IMR-90 (cell line): ENCODE data around the gene GRIN2D. TPM values are rescaled to one million over a fixed set of nuclear protein-coding genes. Genes with fewer than 3 reads are reported as not detected.

ENCODE experiments used
- ATAC-seq: fragments of 200-7000 bp; cut with Tn5 transposase; 2 replicates; pipeline ENCODE4 v1.9.1; 2020; ENCODE audit warnings: low read depth, mild to moderate bottlenecking, moderate library complexity
- BruUV-seq: library from RNA; stranded (reverse); fragments of 400-500 nt; replicated peaks from 2 replicates; lab custom pipeline; 2021; lab: Mats Ljungman, UMichigan
- CTCF ChIA-PET: fragments of 300-600 bp; formaldehyde crosslinking; extraction: SDS; loops from one replicate; lab custom pipeline; 2021; ENCODE audit warnings: antibody characterized with exemption; lab: Yijun Ruan, JAX
- POLR2A ChIA-PET: fragments of 300-600 bp; sonication (Branson Sonifier 250); formaldehyde crosslinking; loops from one replicate; lab custom pipeline; 2022; ENCODE audit warnings: antibody characterized with exemption; ENCODE audit not compliant: unreplicated experiment; lab: Charles Lee
- DNase-seq: peaks from one replicate; pipeline ENCODE4 v3.0.0; 2013
- H2AFZ ChIP-seq: replicated peaks from 2 replicates; pipeline ENCODE3; 2013; ENCODE audit warnings: low read length, mild to moderate bottlenecking; ENCODE audit not compliant: poor library complexity
- H2AK5ac ChIP-seq: 2 replicates; pipeline ENCODE4 v1.6.1; 2013; ENCODE audit warnings: low read depth, low read length, inconsistent platforms
- H2AK9ac ChIP-seq: replicated peaks from 2 replicates; pipeline ENCODE3; 2013; ENCODE audit warnings: mild to moderate bottlenecking, low read depth, low read length, moderate library complexity; ENCODE audit not compliant: poor library complexity
- H2BK120ac ChIP-seq: 2 replicates; pipeline ENCODE4 v1.6.1; 2013; ENCODE audit warnings: low read depth, low read length, inconsistent platforms
- H2BK15ac ChIP-seq: 3 replicates; pipeline ENCODE4 v1.6.1; 2013; ENCODE audit warnings: low read depth, low read length, inconsistent platforms
- H2BK20ac ChIP-seq: 2 replicates; pipeline ENCODE4 v1.6.1; 2013; ENCODE audit warnings: low read depth, mild to moderate bottlenecking, inconsistent platforms, low read length, moderate library complexity
- H2BK5ac ChIP-seq: 2 replicates; pipeline ENCODE4 v1.6.1; 2013; ENCODE audit warnings: mild to moderate bottlenecking, low read depth, low read length, inconsistent platforms; ENCODE audit not compliant: poor library complexity, severe bottlenecking
- H3K14ac ChIP-seq: replicated peaks from 2 replicates; pipeline ENCODE4 v1.6.1; 2013; ENCODE audit warnings: low read depth, low read length, inconsistent platforms
- H3K18ac ChIP-seq: 2 replicates; pipeline ENCODE4 v1.6.1; 2013; ENCODE audit warnings: low read depth, low read length, control low read depth
- H3K23ac ChIP-seq: 2 replicates; pipeline ENCODE4 v1.6.1; 2013; ENCODE audit warnings: low read depth, low read length, inconsistent platforms
- H3K27ac ChIP-seq: 2 replicates; pipeline ENCODE4 v1.5.1; 2013; ENCODE audit warnings: mild to moderate bottlenecking, control low read depth, low read length; ENCODE audit not compliant: insufficient read depth
- H3K27me3 ChIP-seq: 2 replicates; pipeline ENCODE4 v1.6.1; 2013; ENCODE audit warnings: low read length; ENCODE audit not compliant: control insufficient read depth, insufficient read depth
- H3K36me3 ChIP-seq: 2 replicates; pipeline ENCODE4 v1.6.1; 2013; ENCODE audit warnings: low read length, mixed read lengths; ENCODE audit not compliant: control insufficient read depth, insufficient read depth
- H3K4ac ChIP-seq: 2 replicates; pipeline ENCODE4 v1.6.1; 2013; ENCODE audit warnings: low read depth, low read length, inconsistent platforms
- H3K4me1 ChIP-seq: 2 replicates; pipeline ENCODE4 v1.6.1; 2013; ENCODE audit warnings: low read length, mixed read lengths; ENCODE audit not compliant: control insufficient read depth, insufficient read depth
- H3K4me2 ChIP-seq: 2 replicates; pipeline ENCODE4 v1.6.1; 2013; ENCODE audit warnings: low read depth, mild to moderate bottlenecking, control low read depth, low read length, moderate library complexity
- H3K4me3 ChIP-seq: 2 replicates; pipeline ENCODE4 v1.5.1; 2013; ENCODE audit warnings: low read depth, mild to moderate bottlenecking, control low read depth, low read length, moderate library complexity; ENCODE audit not compliant: insufficient read depth
- H3K56ac ChIP-seq: 2 replicates; pipeline ENCODE4 v1.6.1; 2013; ENCODE audit warnings: low read length, inconsistent platforms; ENCODE audit not compliant: insufficient read depth; ENCODE audit errors: extremely low read depth
- H3K79me1 ChIP-seq, 2 experiments: 2 replicates each; pipeline ENCODE4 v1.6.1; 2013; ENCODE audit warnings: low read length in 2 of 2, inconsistent platforms in 1 of 2, low read depth in 1 of 2
- H3K9ac ChIP-seq: 2 replicates; pipeline ENCODE4 v1.6.1; 2013; ENCODE audit warnings: low read depth, low read length, control low read depth
- H3K9me1 ChIP-seq: 2 replicates; pipeline ENCODE4 v1.6.1; 2013; ENCODE audit warnings: low read length, inconsistent platforms; ENCODE audit not compliant: insufficient read depth
- H3K9me3 ChIP-seq: 2 replicates; pipeline ENCODE4 v1.6.1; 2013; ENCODE audit warnings: low read length; ENCODE audit not compliant: control insufficient read depth, insufficient read depth
- H4K20me1 ChIP-seq: 2 replicates; pipeline ENCODE4 v1.6.1; 2013; ENCODE audit warnings: low read length, inconsistent platforms; ENCODE audit not compliant: insufficient read depth
- H4K5ac ChIP-seq: 2 replicates; pipeline ENCODE4 v1.6.1; 2013; ENCODE audit warnings: mild to moderate bottlenecking, low read depth, low read length, control low read depth
- H4K8ac ChIP-seq, 2 experiments: 2 replicates each; pipeline ENCODE4 v1.6.1; 2013; ENCODE audit warnings: low read depth in 2 of 2, low read length in 2 of 2, control low read depth in 1 of 2, inconsistent platforms in 1 of 2
- H4K91ac ChIP-seq: 2 replicates; pipeline ENCODE4 v1.6.1; 2013; ENCODE audit warnings: low read depth, low read length, inconsistent platforms; ENCODE audit not compliant: insufficient read depth
- BHLHE40 ChIP-seq: fragments of 150-350 bp; IDR thresholded peaks from 2 replicates; pipeline ENCODE4 v1.6.1; 2016; ENCODE audit warnings: mild to moderate bottlenecking, low read depth, low read length
- CEBPB ChIP-seq: IDR thresholded peaks from 2 replicates; pipeline ENCODE4 v1.6.1; 2012; ENCODE audit warnings: low read depth, low read length, improper control_type of control experiment
- CHD1 ChIP-seq: IDR thresholded peaks from 2 replicates; pipeline ENCODE4 v1.6.1; 2012; ENCODE audit warnings: low read depth, low read length, improper control_type of control experiment
- CTCF ChIP-seq: conservative IDR thresholded peaks from 2 replicates; pipeline ENCODE4 v1.5.1; 2012; ENCODE audit warnings: mild to moderate bottlenecking, low read depth, low read length, improper control_type of control experiment
- FOS ChIP-seq: fragments of 150-350 bp; IDR thresholded peaks from 2 replicates; pipeline ENCODE4 v1.6.1; 2016; ENCODE audit warnings: low read depth, low read length
- MAFK ChIP-seq: IDR thresholded peaks from 2 replicates; pipeline ENCODE4 v1.6.1; 2012; ENCODE audit warnings: low read depth, low read length, improper control_type of control experiment
- MXI1 ChIP-seq: IDR thresholded peaks from 2 replicates; pipeline ENCODE4 v1.6.1; 2012; ENCODE audit warnings: low read depth, mild to moderate bottlenecking, low read length, moderate library complexity, borderline replicate concordance
- POLR2A ChIP-seq: IDR thresholded peaks from 2 replicates; pipeline ENCODE4 v1.6.1; 2012; ENCODE audit warnings: mild to moderate bottlenecking, low read depth, low read length
- RAD21 ChIP-seq: IDR thresholded peaks from 2 replicates; pipeline ENCODE4 v1.6.1; 2012; ENCODE audit warnings: low read length, improper control_type of control experiment
- RCOR1 ChIP-seq: IDR thresholded peaks from 2 replicates; pipeline ENCODE4 v1.6.1; 2012; ENCODE audit warnings: mild to moderate bottlenecking, low read length, improper control_type of control experiment; ENCODE audit not compliant: insufficient replicate concordance
- RFX5 ChIP-seq: IDR thresholded peaks from 2 replicates; pipeline ENCODE4 v1.8.0; 2012; ENCODE audit warnings: low read depth, mild to moderate bottlenecking, low read length, moderate library complexity
- SMC3 ChIP-seq: fragments of 150-350 bp; IDR thresholded peaks from 2 replicates; pipeline ENCODE4 v1.6.1; 2016; ENCODE audit warnings: low read depth, mild to moderate bottlenecking, antibody characterized with exemption, low read length, moderate library complexity
- WGBS, 2 experiments: methylation state at CpG; one replicate each; pipeline versions ENCODE4 v1.1.5 to v1.1.7; 2013; ENCODE audit warnings: missing lambda C conversion rate in 2 of 2; ENCODE audit not compliant: insufficient read length in 1 of 2; ENCODE audit errors: extremely low coverage in 2 of 2; 5-methylcytosine and 5-hydroxymethylcytosine counted together
- dilution Hi-C: fragments of 300-500 bp; cut with HindIII; formaldehyde crosslinking; loops from one replicate; pipeline ENCODE4 v1.14.3; 2018; ENCODE audit warnings: low sequenced_read_pairs; ENCODE audit not compliant: unreplicated experiment
- in situ Hi-C: fragments of 300-500 bp; cut with MboI; formaldehyde crosslinking; loops from 3 replicates; pipeline ENCODE4 v1.14.3; 2019; ENCODE audit warnings: low sequenced_read_pairs, inconsistent platforms, mixed read lengths
- intact Hi-C: fragments of 100-400 bp; cut with micrococcal nuclease; formaldehyde crosslinking; loops from 2 replicates; pipeline ENCODE4 v1.10.0; 2022
- polyA plus RNA-seq, 3 experiments: library from polyadenylated mRNA; depleted of rRNA; stranded (reverse); fragments of >200 nt; gene quantifications; 2 replicates each; pipeline ENCODE4 v1.2.3, GENCODE V29; 2012; ENCODE audit warnings: low replicate concordance in 1 of 3
- total RNA-seq: library from RNA; depleted of rRNA; stranded (reverse); fragments of >200 nt; gene quantifications from 2 replicates; pipeline ENCODE4 v1.2.3, GENCODE V29; 2012

The GRIN2D gene
- total and polyA plus RNA-seq, 2 of the 4 experiments (the other 2 are of a cell fraction), result under 0.01 to 0.24 TPM

GRCh38 chr19:48381178-48381950, 12.1 kb upstream of the GRIN2D start (continued):
- TF ChIP-seq BHLHE40, result no peak

GRCh38 chr19:48382286-48382685, 11.2 kb upstream of the GRIN2D start:
- Histone ChIP-seq H3K27me3 (no peaks in the 10 kb centered on the region), H2BK15ac (no peak overlapping the region), H2BK120ac (no peak overlapping the region), H3K9me3 (no peaks in the 10 kb centered on the region), H2AK5ac (no peak overlapping the region), H3K4me1 (no peaks in the 10 kb centered on the region), H3K4ac (no peak overlapping the region), H3K4me3 (no peak overlapping the region), H4K8ac (no peak overlapping the region), H3K36me3 (peaks cover 49% of the 10 kb centered on the region), H3K27ac (no peak overlapping the region), H2AK9ac (peak overlapping the region; percentile 24), H3K14ac (no peak overlapping the region), H3K79me1 (peaks cover 12 to 36% of the 10 kb centered on the region in 2 experiments), H2BK5ac (no peak overlapping the region), H3K56ac (no peak overlapping the region), H4K20me1 (peaks cover 3% of the 10 kb centered on the region; the same call in 1 of the 2 replicates), H4K5ac (no peak overlapping the region), H4K91ac (no peak overlapping the region), H3K9me1 (no peaks in the 10 kb centered on the region), H3K18ac (no peak overlapping the region), H3K9ac (no peak overlapping the region), H2BK20ac (no peak overlapping the region), H2AFZ (no peak overlapping the region), H3K4me2 (no peak overlapping the region), H3K23ac (no peak overlapping the region)
- ChIA-PET CTCF (no interaction called here), POLR2A (no interaction called here)
- BruUV-seq, result no TSS peak
- no peak for ATAC-seq
- DNase-seq, result no peak
- intact Hi-C loops, result no loop called here
- no peak for TF ChIP-seq CTCF
- TF ChIP-seq RAD21, result no peak
- TF ChIP-seq FOS, result no peak
- TF ChIP-seq RCOR1, result no peak
- TF ChIP-seq CEBPB, result no peak
- no peak for TF ChIP-seq BHLHE40
- no peak for TF ChIP-seq MXI1
- no peak for TF ChIP-seq POLR2A
- TF ChIP-seq RFX5, result no peak
- no peak for TF ChIP-seq MAFK
- no peak for TF ChIP-seq CHD1
- TF ChIP-seq SMC3, result no peak
- dilution Hi-C loops, result no loop called here
- 100% methylated on average over 2 of the region's 8 CpGs; no CpG with 5 or more reads in 1 of the 2 experiments for WGBS, 2 experiments
- in situ Hi-C loops, result no loop called here
